Small intestine (tissue), 7 donors: ENCODE measurements around the gene AIP. TPM values are rescaled to one million over a fixed set of nuclear protein-coding genes. Genes with fewer than 3 reads are reported as not detected.

Source experiments
- DNase-seq, 2 donors: peaks; one replicate each; pipeline versions ENCODE4 v3.0.0 to v3.0.0-alpha.2; 2013
- FAIRE-seq: peaks from 2 replicates; lab custom pipeline; 2012; peaks lifted over from hg19 to GRCh38; lab: Jason Lieb, UNC
- H3K27ac ChIP-seq, 3 donors: one replicate each; pipeline ENCODE4 v1.5.1; 2013; ENCODE audit warnings: low read length in 2 of 3, mild to moderate bottlenecking in 2 of 3, control low read depth in 1 of 3, inconsistent platforms in 1 of 3, low read depth in 1 of 3, moderate library complexity in 1 of 3
- H3K27me3 ChIP-seq, 3 donors: one replicate each; pipeline ENCODE4 v1.6.1; 2013; ENCODE audit warnings: low read length in 3 of 3, inconsistent platforms in 1 of 3; ENCODE audit not compliant: control insufficient read depth in 3 of 3, insufficient read depth in 3 of 3
- H3K36me3 ChIP-seq, 3 donors: one replicate each; pipeline ENCODE4 v1.6.1; 2013; ENCODE audit warnings: low read length in 3 of 3, inconsistent platforms in 1 of 3, low read depth in 1 of 3, mild to moderate bottlenecking in 1 of 3, moderate library complexity in 1 of 3; ENCODE audit not compliant: control insufficient read depth in 3 of 3, insufficient read depth in 2 of 3
- H3K4me1 ChIP-seq, 3 donors: one replicate each; pipeline ENCODE4 v1.6.1; 2013; ENCODE audit warnings: low read length in 2 of 3, inconsistent platforms in 1 of 3, low read depth in 1 of 3, mild to moderate bottlenecking in 1 of 3, moderate library complexity in 1 of 3; ENCODE audit not compliant: control insufficient read depth in 3 of 3, insufficient read depth in 2 of 3
- H3K4me3 ChIP-seq, 3 donors: one replicate each; pipeline ENCODE4 v1.5.1; 2013; ENCODE audit warnings: low read length in 3 of 3, control low read depth in 1 of 3, inconsistent platforms in 1 of 3, low read depth in 1 of 3, mild to moderate bottlenecking in 1 of 3, moderate library complexity in 1 of 3
- H3K9me3 ChIP-seq, 2 donors: one replicate each; pipeline ENCODE4 v1.6.1; 2013; ENCODE audit warnings: low read depth in 1 of 2, low read length in 1 of 2; ENCODE audit not compliant: control insufficient read depth in 2 of 2, insufficient read depth in 1 of 2
- WGBS, 3 donors: extraction: QIAGEN DNeasy Blood & Tissue Kit; methylation state at CpG; one replicate each; pipeline ENCODE4 v1.1.7; 2013; 5-methylcytosine and 5-hydroxymethylcytosine counted together
- polyA plus RNA-seq, 4 donors: library from polyadenylated mRNA; stranded (reverse) in 3 of 4; unstranded in 1 of 4; fragments of 200-250 nt in 3 of 4; fragments of 120-200 nt in 1 of 4; gene quantifications; one replicate each; pipeline versions ENCODE4 v1.2.1 to v1.2.3, GENCODE V29; 2013
- donor health status: healthy with polysubstance abuse.
- donor health status: control.
- donor health status: control.
- donor health status: Bipolar disorder and iron deficiency.
- donor health status: healthy.

Gene AIP
- polyA plus RNA-seq, 4 donors, result 45.7 to 102 (median 79.6) TPM

DNA sequence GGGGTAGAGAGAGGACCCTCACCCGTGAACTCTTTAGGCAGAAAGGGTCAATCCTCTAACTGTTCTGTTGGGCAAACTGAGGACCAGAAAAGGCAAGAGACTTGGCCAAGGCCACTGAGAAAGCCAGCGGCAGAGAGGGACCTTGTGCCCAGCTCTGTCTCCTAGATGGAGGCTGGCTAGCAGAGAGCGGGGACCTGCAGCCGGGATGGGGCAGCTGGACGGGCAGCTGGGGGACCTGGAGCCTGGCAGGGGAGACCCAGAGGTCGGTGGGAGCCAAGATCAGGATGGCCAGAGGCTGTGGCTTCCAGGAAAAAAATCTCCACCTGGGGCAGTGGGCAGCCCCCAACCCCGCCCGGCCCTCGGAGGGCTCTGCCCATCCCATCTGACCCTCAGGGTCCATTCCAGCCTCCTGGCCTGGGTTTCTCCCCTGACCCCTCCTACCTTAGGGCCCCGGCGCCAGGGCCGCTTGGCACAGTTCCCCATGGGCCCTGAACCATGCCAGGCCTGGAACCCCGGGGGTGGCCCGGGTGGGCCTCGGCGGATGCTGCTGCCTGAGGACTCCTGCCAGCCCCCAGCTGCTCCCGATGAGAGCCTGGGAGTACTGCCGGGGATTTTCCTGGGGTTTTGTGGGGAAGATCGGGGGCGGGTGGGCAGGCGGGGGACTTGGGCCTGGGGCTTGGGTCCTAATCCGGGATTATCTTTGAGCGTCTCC lies 40.2 kb downstream of the AIP start, which contains the start of gene CABP2:
Gene CABP2, minus strand, starts transcription at position 603 of the 712 bp plus-strand sequence. Its CDS starts 120 bp downstream, at position 483.
- H3K36me3 ChIP-seq, result no peaks in the 10 kb centered on the region
- no peaks in the 10 kb centered on the region for H3K27me3 ChIP-seq
- peaks cover 0 to 17% (median 4%) of the 10 kb centered on the region in 3 donors for H3K4me1 ChIP-seq
- H3K4me3 ChIP-seq, result no peak within 1 kb of the TSS
- 79 to 84% (median 81%) methylated on average over 22 to 23 of the region's 23 CpGs for WGBS, 3 donors
- H3K27ac ChIP-seq, result no peak within 1 kb of the TSS
- FAIRE-seq, result no peak
- no peak for DNase-seq
- no peaks in the 10 kb centered on the region for H3K9me3 ChIP-seq

DNA sequence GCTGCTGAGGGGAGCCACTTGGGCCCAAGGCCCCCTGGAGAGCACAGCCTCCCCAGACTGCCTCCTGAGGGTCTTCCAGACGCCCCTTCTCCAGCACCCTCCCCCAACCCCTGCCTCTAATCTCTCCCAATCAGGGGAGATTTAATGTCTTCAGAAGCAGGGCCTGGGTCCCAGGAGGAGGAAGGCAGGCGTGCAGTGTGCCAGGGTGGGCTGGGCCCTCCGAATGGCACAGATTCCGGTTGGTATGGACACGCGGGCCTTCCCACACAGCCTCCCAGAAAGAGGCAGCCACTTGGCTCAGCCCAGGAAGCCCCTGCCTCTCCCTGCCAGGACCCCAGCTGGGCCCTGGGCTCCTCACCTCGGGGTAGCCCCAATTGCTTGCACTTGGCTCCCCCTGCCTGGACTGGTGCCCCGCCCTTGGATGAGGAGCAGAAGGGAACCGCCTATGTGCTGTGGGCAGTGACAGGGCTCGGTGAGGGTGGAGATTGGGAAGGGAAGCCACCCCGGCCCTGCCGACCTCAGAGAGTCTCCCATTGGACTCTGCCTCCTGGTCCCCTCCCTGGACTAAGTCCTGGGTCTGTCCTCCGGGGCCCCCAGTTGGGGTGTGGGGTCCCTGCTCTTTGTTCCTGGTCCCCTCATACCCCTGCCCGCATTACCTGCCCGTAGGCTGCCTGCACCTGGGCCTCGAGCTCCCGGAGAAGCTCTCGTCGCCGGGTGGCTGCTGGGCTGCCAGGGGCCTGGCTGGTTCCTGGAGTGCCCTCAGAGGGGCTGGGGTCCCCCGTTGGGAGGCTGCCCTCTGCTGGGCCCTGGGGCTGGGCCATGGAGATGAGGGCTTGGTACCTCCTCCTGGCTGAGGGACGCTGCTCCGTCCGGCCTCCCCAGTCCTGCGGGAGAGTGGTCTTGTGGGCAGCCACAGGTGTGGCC lies 41.0 kb downstream of the AIP start:
- FAIRE-seq (no peak), DNase-seq (no peak)
- Histone ChIP-seq H3K27ac (no peak overlapping the region), H3K4me1 (peaks cover 0 to 17% (median 4%) of the 10 kb centered on the region in 3 donors), H3K4me3 (no peak overlapping the region), H3K27me3 (no peaks in the 10 kb centered on the region), H3K9me3 (no peaks in the 10 kb centered on the region), H3K36me3 (no peaks in the 10 kb centered on the region)
- WGBS, 3 donors, result 64 to 76% (median 70%) methylated on average over 25 of the region's 25 CpGs

DNA sequence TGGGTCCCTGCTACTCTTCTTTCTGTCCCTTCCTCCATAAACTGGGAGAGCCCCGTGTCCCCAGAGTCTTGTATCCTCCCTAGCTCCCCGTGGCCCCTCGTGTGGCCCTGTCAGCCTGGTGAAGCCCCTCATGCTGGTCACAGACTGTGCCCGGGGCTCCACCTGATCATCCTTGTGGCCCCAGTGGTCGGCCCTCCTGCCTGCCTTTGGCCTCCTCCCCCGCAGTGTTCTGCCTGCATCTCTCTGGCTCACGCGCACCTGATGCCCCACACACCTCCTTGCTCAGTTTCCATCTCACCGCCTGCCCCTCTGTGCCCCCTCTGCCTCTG lies 41.6 kb downstream of the AIP start:
- FAIRE-seq, result no peak
- Histone ChIP-seq H3K27ac (no peak overlapping the region), H3K4me1 (peaks cover 0 to 17% (median 4%) of the 10 kb centered on the region in 3 donors), H3K4me3 (no peak overlapping the region), H3K36me3 (no peaks in the 10 kb centered on the region), H3K27me3 (no peaks in the 10 kb centered on the region), H3K9me3 (no peaks in the 10 kb centered on the region)
- 79 to 92% (median 88%) methylated on average over 8 to 9 of the region's 9 CpGs for WGBS, 3 donors
- DNase-seq, result no peak

DNA sequence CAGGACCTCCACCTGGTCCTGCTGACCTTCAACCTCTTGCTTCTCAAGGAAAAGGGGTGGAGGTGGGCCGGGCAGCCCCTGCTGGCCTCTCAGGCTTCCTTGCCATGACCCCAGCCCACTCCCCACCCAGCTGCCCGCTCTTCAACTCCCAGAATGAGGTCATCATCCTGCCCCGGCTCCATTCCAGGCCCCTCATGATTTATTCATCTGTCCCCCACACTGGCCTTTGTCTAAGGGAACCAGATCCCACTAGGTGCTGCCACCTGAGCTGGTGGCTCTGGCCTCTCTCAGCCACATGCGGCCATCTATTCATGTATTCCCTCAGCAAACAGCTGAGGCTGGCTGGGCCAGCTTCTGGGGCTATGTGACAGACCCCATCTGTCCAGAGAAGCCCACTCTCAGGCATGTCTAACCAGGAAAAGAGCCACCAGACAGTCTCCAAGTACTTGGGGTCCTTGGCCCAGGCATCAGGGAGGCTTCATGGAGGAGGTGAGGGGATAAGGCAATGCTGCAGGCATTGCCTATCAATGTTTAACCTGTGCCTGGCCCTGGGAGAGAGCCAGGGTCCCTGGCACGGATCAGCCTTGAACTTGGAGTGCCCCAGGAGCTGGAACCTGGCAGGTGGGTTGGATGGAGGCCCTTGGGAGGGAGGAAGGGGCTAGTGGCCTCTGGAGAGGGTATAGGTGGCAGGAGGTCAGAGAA lies 42.6 kb downstream of the AIP start:
- FAIRE-seq (no peak), DNase-seq (no peak)
- Histone ChIP-seq H3K36me3 (no peaks in the 10 kb centered on the region), H3K27me3 (no peaks in the 10 kb centered on the region), H3K9me3 (no peaks in the 10 kb centered on the region), H3K27ac (no peak overlapping the region), H3K4me3 (no peak overlapping the region), H3K4me1 (peaks cover 0 to 17% (median 4%) of the 10 kb centered on the region in 3 donors)
- 66 to 71% (median 69%) methylated on average over 5 of the region's 5 CpGs for WGBS, 3 donors

DNA sequence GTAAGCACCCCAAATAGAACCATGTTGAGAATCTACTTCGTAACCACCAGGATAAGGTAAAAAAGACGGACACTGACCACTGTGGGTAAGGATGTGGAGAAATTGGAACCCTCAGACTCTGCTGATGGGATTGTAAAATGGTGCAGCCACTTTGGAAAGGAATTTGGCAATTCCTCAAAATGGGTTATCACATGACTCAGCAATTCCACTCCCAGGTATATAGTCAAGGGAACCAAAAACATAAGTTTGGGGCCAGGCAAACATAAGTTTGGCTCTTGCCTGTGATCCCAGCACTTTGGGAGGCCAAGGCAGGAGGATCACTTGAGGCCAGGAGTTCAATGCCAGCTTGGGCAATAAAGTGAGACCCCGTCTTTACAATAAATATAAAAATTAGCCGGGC lies 45.5 kb downstream of the AIP start:
- Histone ChIP-seq H3K9me3 (peaks cover 0 to 1% of the 10 kb centered on the region in 2 donors), H3K4me3 (no peak overlapping the region), H3K27me3 (no peaks in the 10 kb centered on the region), H3K36me3 (no peaks in the 10 kb centered on the region), H3K27ac (no peak overlapping the region), H3K4me1 (peaks cover 0 to 17% (median 4%) of the 10 kb centered on the region in 3 donors)
- no peak for FAIRE-seq
- no peak for DNase-seq
- WGBS, 3 donors, result 94 to 97% (median 95%) methylated on average over 4 of the region's 4 CpGs

DNA sequence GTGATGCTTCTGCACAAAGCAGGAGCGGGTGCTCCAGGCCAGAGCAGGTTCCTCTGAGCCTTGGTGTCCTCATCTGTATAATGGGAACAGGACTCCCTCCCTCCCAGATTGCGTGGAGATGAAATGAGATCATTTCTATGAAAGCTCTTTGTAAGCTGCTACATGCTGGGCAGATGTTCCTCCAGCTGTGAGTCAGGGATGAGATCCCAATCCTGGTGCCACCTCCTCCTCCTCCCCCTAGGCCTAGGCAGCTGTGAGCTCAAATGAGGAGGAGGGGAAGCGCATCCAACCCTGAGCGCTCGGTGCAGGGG lies 47.4 kb downstream of the AIP start:
- Histone ChIP-seq H3K4me1 (peaks cover 0 to 10% (median 4%) of the 10 kb centered on the region in 3 donors), H3K4me3 (no peak overlapping the region), H3K9me3 (peaks cover 0 to 14% of the 10 kb centered on the region in 2 donors), H3K27me3 (no peaks in the 10 kb centered on the region), H3K36me3 (no peaks in the 10 kb centered on the region), H3K27ac (no peak overlapping the region)
- no peak for FAIRE-seq
- WGBS, 3 donors, result 82 to 97% (median 87%) methylated on average over 5 of the region's 5 CpGs
- no peak for DNase-seq

DNA sequence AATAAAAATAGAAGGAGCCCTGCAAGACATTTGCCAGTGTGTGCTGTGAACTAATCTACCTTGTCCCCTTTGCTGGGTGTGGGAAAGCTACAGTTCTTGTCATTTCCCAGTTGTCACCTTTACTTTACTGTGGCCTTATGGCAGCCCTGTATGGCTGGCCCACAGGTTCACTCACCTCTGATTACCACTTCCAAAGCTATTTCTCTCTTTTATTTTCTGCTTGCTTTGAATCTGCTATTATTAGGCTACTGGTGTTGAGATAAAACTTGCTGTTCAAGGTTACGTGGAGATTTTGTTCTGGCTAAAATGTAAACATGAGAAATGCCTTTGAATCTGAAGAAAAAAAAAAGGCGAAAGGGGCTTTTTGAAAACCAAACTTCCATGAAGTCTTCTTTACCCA lies 50.1 kb downstream of the AIP start:
- H3K4me3 ChIP-seq, result no peak overlapping the region
- FAIRE-seq, result no peak
- peaks cover 0 to 11% (median 0%) of the 10 kb centered on the region in 3 donors for H3K4me1 ChIP-seq
- 74 to 84% (median 78%) methylated on average over 2 of the region's 2 CpGs for WGBS, 3 donors
- H3K27ac ChIP-seq, result peak overlapping the region in 1 of 3 donors; percentile 15
- DNase-seq, result no peak
- no peaks in the 10 kb centered on the region for H3K27me3 ChIP-seq
- no peaks in the 10 kb centered on the region for H3K36me3 ChIP-seq
- peaks cover 0 to 14% of the 10 kb centered on the region in 2 donors for H3K9me3 ChIP-seq

DNA sequence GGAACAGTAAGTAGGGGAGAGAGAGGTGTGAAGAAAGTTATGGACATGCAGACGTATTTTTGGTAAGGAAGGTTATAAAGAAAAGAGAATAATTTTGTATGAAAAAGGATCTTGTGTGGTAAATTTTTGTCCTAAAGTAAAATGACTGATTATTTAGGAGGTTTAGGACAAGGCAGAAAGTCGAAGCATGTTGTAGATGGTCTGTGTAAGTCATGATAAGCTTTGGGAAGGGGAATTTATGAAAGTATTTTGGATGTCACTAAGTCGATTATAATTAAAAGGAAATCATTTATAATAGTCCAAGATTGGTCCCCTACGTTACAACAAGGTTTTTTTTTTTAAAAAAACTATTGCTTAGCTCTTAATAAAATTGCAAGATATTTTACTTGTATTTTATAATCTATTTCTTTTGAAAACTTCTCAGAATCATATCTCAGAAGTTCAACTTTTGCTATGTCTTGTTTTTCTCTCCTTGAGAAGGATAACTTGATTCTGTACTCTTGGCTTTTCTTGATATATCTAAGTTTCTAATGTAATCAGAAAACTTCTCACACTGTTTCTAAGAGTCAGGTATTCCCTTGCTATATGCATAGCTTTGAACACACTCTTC lies 51.3 kb downstream of the AIP start:
- Histone ChIP-seq H3K27ac (no peak overlapping the region), H3K9me3 (peaks cover 0 to 14% of the 10 kb centered on the region in 2 donors), H3K4me3 (no peak overlapping the region), H3K4me1 (peaks cover 0 to 11% (median 0%) of the 10 kb centered on the region in 3 donors), H3K36me3 (no peaks in the 10 kb centered on the region), H3K27me3 (no peaks in the 10 kb centered on the region)
- WGBS, 3 donors, result 41 to 43% (median 41%) methylated on average over 4 of the region's 4 CpGs
- DNase-seq, result no peak
- no peak for FAIRE-seq
